NCI-H1694 (cell line): Measurements from ENCODE around the gene RBM4B.
A peak's percentile ranks its signal among the peaks of the same experiment; 100 is the strongest.

Experiments
- DNase-seq: peaks from one replicate; lab custom pipeline; 2025; lab: John Stamatoyannopoulos, UW

Gene RBM4B

DNA sequence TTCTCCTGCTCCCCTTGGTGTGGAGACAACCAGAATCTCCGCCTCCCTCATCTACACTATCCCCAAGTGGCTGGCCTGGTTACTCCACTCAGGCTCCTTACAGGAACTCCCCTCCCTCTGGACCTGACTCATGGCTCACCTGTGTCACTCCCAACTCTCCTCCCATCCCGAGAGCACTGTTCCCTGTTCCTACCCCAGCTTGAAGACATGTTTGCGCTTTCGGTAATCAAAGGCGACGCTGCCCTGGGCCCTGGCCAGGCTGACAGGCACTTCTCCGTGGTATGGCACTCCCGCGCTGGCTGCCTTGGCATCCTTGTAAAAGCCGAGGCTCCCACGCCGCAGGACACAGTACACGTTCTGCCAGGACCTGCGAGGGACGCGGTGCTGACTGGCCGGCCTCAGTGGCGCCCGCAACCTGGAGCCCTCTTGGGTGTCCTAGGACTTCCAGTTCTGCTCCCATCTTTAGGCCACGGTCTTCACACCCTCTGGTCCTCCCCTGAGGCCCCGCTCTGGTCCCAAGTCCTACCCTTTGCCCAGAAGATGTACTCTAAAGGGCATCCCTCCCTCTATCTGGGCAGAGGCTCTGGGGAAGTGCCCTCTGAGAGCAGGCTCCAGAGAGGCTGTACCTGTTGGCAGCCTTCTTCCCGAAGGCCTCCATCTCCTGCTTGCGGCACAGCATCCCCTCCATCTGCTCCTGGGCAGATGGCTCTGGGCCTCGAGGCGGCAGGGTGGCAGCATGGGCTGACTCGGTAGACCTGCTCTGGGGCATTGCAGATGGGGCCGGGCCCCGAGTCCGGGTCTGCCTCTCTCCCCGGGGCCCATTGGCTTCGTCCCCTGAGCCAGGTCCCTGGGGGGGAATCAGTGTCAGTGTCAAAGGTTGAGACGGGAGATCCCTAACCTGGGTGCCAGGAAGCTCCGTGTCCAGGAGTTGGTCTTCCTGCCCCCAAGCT, 9.4 kb upstream of the RBM4B start:
- DNase-seq: peak; percentile 21

DNA sequence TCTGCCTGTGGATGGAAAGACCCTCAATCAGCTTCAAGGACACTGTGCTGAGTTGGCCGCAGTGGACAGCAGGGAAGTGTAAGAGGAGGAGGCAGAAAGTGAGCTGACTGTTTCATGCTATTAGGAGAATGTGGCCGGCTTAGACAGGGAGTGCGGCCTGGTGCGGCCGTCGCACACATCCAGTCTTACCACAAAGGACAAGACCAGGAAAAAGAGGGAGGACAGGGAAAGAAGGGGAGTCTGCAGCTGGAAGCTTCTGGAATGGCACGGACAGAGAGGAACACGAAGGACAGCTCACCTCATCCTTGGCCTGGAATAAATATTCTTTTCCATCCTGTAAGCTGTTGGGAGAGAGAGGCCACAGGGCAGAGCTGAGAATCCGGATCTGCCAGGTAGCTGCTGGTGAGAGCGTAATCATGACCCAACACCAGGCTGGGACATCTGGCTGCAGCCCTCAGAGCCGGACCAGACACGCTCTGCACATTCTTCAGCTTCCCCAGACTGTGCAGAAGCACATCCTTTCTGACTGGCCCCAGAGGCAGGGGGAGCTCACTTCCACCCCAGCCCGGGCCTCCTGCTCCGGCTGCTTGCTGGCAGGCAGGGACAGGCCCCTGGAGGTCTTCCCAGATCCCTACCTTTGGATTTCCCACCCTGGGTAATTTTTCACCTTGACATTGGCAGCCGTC, 8.6 kb upstream of the RBM4B start:
- no peak for DNase-seq

DNA sequence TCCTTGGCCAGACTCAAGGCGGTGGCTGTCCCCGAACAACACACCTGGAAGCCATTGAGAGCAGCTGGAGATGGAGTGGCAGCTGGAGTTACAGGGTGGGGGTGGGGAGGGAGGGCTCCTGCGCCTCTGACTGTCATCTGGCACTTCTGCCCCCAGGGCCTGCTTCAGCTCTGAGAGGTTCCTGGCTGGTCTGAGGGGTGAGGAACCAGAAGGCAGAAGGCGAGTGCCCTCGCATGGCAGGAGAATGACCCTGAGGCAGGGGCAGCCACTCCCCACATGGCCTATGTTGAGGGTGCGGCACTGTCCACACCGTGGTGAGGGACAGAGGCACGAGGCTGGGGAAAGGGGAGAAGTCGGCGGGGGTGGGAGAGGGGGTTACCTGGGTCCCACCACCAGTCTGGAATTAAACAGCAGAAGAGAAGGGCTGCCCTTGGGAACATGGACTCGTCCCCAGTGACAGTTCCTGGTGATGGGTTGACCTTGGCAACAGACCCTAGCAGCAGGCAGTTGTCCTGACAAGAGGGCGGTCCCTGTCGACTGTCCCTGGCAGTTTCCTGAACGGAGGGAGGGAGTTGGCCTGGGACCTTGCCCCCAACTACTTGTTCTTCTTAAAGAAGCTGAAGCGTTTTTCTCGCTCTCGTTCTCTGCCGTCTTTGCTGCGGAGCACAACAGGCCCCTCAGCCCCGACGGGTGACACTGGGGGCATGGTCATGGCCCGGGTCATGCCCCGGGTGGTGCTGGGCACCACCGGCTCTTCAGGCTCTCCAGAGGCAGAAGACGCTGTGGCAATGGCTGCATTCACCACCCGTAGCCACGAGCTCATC, 7.8 kb upstream of the RBM4B start:
- DNase-seq: no peak

DNA sequence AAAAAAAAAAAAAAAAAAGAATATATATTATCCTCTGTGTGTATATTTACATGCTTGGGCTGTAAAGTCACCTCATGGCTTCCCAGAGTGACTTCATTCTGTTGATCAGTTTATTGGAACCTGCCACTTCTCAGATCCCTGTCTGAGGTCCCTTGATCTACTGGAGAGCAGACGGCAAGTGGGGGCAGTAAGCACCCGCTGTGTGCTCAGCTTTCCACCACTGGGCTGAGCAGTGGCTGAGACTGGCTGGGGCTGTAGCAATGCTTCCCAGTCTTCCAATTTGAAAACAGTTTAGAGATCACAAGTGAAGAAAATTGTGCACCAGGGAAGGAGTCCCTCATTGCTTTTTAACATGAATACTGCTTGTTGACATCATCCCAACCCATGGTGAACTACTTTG, 6.9 kb upstream of the RBM4B start:
- DNase-seq: no peak

DNA sequence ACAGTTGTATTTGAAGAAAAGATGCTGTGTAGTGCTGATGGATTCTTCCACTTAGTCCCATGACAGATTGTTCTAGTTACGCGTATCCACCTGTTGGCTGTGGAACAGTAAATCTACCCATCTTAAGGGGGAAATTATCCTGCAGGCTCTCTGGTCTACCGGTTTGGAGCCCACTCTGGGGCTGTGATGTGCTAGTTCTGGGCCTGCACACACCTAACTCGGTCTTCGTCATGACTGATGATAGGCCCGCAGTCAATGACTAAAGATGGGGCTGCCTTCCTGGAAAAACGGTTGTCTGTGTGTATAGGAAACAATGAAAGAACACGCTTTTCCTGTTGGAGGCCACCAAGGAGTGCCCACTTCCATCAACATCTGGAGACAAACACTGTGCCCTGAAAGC, 6.2 kb upstream of the RBM4B start:
- no peak for DNase-seq

DNA sequence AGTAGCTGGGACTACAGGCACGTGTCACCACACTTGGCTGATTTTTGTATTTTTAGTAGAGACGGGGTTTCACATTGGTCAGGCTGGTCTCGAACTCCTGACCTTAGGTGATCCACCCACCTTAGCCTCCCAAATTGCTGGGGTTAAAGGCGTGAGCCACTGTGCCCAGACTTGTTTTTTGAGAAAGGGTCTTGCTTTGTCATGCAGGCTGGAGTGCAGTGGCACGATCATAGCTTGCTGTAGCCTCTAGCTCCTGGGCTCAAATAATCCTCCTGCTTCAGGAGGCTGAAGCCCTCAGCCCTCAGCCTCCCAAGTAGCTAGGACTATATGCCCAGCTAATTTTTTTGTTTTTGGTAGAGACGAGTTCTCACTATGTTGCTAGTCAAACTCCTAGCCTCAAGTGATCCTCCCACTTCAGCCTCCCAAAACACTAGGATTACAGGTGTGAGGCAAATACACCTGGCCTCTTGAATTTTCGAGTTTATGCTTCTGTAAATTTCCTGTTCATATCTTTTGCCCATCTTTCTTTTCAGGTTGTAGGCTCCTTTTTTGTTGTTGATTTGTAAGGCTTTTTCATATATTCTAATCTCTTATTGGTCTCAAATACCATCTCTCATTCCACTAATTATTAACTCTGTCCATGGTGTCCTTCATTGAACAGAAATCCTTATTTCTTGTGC, 3.4 kb upstream of the RBM4B start:
- no peak for DNase-seq

DNA sequence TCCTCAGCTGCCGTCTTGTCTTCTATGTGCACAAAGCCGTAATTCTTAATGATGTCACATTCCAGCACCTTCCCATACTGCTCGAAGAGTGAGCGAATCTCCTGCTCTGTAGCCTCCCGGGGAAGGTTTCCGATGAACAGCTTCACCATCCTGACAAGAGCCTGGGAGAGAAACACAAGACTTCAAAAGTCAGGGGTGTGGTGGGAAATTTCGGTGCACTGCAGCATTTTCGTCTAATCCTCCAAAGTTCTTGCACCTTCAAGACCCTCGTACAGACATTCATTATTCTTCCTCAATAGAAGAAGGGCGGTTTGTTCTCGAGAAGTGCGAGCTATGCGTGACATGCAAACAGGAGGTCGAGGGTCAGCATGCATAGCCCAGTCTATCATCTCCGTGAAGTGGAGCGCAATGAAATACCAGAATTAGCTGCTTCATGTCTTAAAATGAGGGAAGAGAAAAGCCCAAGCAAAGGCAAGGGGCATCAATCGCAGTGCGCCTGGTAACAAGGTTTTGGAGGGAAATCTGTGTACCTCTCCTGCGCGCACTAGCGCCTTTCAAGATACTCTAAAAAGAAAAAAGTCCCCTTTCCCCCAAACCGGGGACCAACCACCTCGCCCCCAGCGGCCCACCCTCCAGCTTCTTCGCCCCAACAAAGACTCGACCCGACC, 622 bp downstream of the RBM4B start:
- DNase-seq: no peak

DNA sequence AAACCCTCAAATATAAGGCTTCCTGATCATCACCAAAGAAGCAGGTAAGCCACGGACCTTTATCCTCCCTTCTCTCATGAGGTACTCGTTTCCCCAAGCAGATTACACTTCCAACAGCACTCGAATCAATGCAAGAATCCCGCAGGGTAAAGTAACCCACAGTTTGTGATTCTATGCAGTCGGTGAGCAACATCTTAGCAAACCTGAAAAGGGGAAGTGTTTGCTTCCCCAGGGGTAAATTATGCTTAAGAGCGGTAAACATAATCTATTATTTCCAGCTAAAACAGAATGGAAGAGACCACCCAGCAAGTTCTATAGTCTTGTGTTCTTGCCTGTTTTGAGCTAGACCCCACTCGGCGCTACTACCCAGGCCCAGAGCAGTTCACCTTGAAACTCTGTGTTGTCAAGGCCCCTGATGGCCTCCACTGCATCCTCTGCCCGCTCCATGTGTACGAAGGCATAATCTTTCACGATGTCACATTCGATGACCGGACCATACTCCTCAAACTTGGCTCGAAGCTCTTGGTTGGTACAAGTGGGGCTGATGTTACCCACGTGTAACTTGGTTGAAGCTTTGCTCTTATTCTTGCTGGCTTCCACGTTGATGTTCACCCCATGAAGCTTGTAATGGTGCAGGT, 1.3 kb downstream of the RBM4B start:
- DNase-seq: no peak

DNA sequence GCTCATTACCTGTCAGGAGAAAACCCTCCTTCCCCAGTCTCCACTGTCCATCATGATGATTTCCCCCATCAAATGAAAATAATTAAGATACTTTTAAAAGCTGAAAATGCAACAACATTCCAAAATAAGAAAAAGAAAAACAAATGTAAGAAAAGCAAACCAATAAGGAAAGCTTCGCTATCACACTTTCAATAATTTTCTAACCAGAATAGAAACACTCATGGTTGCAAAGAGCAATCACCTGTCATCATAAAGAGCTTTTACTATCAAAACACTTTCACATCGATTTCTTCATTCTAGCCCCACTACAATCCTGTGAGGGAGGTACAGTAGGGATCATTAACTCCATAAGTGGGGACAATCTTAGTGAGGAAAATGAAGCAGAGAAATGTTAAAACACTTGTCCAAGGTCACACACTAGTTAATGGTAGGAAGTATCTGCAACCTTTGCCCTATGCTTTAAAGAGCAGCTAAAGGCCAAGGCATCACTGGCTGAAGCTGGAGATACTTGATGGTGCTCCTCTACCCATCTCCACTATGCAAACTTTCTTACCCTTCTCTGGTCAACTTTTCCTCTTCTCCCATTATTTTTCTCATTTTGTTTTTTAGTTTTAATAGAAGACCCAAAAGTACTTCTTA, 2.6 kb downstream of the RBM4B start:
- no peak for DNase-seq

DNA sequence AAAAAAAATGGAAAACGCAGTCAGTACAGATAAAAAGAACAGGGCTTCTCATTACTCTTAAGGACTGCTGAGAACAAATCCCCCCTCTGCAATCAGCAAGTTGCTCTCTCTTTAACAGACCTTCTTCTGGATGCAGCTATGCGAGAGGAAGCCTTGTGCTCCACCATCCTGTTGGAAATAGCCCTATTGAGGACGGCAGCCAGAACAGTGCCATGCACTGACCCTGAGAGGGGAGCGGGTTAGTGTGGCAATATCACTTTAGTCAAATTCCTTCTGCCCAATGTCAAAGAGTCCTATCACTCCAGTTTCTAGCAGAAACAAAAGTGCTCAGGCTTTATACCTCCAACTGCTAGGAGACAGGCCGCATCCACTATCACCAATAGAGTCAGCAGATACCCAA, 6.9 kb downstream of the RBM4B start:
- no peak for DNase-seq

DNA sequence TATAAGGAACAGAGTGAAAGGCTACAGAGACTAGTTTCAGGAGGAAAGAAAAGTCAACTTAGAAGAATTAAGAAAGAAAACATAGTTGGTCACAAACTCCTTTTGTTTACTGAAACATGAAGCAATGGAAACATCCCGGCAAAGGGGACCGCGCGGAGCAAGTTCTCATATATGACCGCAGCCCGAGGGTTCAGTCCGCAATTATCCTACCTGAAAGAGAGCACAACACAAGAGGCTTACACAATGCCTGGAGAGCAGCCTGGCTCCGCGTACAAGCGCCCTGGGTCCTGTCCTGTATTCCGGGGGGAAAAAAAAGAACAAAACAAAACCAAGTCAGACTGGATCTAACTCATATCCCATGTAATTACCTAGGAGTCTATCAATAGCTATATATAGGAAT, 12.3 kb downstream of the RBM4B start:
- no peak for DNase-seq

DNA sequence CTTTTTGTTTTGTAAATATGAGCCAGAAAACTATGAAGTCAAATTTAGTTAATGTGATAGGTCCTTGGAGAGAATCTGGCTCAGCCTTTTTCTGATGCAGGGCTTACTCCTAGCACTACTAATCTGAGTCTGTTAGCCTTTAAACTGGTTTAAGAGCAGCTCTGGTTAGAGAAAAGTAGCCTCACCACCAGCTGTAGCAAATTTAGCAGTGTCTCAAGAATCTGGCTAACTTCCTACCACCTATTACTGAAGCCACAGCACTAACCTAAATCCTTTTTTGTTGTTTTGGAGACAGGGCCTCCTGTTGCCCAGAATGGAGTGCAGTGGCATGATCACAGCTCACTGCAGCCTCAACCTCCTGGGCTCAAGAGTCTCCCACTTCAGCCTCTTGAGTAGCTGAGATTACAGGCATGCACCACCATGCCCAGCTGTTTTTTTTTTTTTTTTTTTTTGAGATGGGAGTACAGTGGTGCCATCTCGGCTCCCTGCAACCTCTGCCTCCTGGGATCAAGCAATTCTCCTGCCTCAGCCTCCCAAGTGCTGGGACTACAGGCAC, 13.9 kb downstream of the RBM4B start:
- no peak for DNase-seq

DNA sequence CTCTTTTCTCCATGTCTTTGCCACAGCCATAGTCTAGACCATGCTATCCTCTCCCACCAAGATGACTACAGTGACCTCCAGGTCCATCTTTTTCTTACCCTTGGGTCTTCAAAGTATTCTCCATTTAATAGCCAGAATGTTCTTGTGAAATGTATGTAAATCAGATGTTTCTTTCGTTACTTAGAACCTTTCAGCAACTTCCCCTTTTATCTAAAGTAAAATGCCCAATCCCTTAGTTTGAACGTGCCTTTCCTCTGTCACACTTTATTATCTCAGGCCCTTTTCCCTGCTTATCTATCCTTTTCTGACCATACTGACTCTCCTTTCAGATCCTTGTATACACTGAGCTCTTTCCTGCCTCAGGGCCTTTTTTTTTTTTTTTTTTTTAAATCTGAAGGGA, 17.9 kb downstream of the RBM4B start:
- DNase-seq: no peak

DNA sequence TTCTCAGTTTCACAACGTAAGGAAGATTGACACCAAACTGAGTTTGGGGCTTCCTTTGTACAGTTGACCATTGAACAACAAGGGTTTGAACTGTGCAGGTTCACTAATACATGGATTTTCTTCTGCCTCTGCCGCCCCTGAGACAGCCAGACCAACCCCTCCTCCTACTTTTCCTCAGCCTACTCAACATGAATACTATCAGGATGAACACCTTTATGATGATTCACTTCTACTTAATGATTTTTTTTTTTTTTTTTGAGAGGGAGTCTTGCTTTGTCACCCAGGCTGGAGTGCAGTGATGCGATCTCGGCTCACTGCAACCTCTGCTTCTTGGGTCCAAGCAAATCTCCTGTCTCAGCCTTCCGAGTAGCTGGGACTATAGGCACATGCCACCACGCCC, 24.6 kb downstream of the RBM4B start:
- DNase-seq: no peak

DNA sequence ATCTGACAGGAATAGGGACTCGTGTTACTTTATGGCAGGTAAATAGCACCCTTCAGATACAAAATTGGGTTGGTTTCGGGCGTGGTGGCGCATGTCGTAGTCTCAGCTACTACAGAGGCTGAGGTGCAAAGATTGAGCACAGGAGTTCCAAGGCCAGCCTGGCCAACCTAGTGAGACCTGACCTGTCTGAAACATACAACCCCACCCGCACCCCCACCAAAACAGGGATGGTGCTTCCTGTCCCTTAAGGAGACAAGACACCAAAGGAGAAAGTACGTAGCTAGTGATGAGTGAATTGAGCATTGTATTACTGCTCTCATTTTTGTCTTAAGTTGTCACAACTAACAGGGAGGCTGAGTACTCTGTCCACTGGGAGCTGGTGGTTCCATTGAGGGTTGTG, 25.0 kb downstream of the RBM4B start:
- no peak for DNase-seq

DNA sequence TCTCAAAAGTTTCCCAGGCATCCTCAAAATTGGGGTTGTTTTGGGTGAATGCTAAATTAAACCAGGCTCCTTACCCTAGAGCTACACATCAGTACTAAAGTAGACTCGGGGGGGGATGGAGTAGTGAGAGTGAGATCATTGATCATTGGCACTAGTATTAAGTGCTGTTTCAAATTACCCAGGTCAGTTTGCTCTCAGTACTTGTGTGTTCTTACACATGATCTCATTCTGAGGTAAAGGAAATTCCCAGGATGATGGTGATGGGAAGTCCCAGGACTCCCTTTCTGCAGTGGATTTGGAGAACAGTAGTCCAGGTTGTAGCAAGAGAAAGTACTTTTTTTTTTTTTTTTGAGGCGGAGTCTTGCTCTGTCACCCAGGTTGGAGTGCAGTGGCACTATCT, 26.7 kb downstream of the RBM4B start:
- no peak for DNase-seq

DNA sequence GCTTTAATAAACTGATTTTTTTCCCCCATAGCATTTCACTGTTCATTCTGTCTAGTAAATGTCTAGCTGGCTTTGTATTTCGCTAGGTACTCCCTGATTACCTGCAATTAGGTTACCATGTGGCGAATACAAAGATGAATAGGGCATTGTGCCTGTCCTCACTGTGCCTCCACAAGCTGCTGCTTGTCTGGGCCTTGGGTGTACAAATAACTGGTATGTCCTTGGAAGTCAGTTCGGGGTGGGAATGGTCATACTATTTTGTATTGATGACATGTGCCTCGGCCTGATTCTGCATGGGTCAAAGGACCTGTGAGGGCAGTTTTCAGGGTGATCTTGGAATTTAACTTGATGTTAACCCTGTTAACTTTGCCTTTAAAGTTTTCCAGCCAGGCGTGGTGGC, 27.8 kb downstream of the RBM4B start:
- no peak for DNase-seq

DNA sequence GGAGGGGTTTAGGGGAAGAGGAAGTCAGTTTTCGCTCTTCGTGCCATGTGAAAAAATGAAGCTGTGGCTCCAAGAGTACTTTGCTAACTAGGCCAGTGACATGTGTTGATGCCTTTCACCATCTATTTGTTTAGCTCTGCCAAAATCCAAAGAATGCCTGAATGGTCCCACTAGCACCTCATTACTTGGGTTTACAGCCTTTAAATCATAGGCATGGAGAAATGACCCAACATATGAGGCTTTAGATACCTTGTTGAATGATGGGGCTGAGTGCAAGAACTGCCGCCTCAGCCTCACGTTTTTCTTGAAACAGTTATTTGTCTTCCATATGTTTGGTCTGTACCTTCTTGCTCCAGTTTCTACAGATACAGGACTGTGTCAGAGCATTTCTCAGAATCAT, 30.9 kb downstream of the RBM4B start:
- DNase-seq: no peak

DNA sequence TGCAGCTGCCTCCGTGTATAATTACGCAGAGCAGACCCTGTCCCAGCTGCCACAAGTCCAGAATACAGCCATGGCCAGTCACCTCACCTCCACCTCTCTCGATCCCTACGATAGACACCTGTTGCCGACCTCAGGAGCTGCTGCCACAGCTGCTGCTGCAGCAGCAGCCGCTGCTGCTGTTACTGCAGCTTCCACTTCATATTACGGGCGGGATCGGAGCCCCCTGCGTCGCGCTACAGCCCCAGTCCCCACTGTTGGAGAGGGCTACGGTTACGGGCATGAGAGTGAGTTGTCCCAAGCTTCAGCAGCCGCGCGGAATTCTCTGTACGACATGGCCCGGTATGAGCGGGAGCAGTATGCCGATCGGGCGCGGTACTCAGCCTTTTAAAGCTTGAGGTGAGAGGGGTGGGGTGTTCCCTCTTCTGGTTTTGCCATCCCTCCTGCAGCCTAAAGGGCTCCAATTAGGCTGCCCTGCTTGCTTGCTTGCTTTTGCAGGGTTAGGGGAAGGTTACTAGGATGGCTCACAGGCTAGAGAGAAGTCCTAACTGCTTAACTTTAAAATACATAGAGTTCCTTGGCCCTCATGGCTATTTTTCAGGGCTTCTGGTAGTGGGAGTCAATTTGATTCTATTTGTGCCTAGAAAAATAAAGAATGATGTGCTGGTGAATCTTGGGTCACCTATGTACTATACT, 33.8 kb downstream of the RBM4B start:
- DNase-seq: no peak

DNA sequence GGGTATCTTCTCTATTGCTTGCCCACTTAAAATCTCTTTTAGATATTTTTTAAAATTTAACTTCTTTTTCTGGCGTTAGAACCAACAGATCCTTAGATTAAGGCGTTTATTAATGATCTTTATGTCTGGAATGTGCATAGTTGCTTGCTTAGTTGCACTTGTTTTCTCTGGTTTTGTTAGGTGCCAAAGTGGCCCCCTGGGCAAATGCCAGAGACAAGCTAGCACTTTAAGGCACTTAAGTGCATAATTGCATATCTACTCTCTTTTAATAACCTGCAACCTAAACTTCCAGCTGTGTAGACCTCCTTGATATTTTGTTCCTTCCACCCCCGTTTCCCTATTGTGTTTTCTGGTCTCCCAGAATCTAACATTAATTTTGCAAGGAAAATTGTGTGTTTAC, 35.9 kb downstream of the RBM4B start:
- DNase-seq: no peak
